ENCODE data around the gene MOV10L1.

- TF ChIP-seq CTCF (IDR thresholded peaks at IDR 0.05) (no peak), POLR2A (IDR thresholded peaks at IDR 0.05) (no peak)
Measured at GRCh38 chr22:50104141-50104544, 14.3 kb downstream of the MOV10L1 start.

Measured in lower leg skin (tissue), 3 donors.